ENCODE measurements around the gene NID1.
"Not testable (repeated sequence)": the region's sequence is repeated elsewhere in the genome, so short reads cannot be mapped to it uniquely, and the experiment has no call there.

The NID1 gene

GRCh38 chr1:236021424-236022135 lies 43.3 kb downstream of the NID1 start:
- peaks cover 0 to 2% of the 10 kb centered on the region in 2 donors for H3K4me1 Mint-ChIP-seq (ENCODE audit: low read depth in 2 of 2)
- no peak for DNase-seq
- H3K27ac Mint-ChIP-seq = no peak overlapping the region
- H3K9me3 Mint-ChIP-seq = no peaks in the 10 kb centered on the region
- no peak overlapping the region for H3K4me3 Mint-ChIP-seq
- H3K36me3 Mint-ChIP-seq (ENCODE audit: insufficient read depth) = no peaks in the 10 kb centered on the region
- peaks cover 6 to 15% of the 10 kb centered on the region in 2 donors for H3K27me3 Mint-ChIP-seq
- no peak for ATAC-seq (replicated peaks)

GRCh38 chr1:236020359-236021219 lies 44.3 kb downstream of the NID1 start:
- H3K27me3 Mint-ChIP-seq = peaks cover 6 to 15% of the 10 kb centered on the region in 2 donors
- ATAC-seq (replicated peaks) (no peak), DNase-seq (no peak)
- H3K36me3 Mint-ChIP-seq (ENCODE audit: insufficient read depth) = no peaks in the 10 kb centered on the region
- H3K9me3 Mint-ChIP-seq = no peaks in the 10 kb centered on the region
- no peaks in the 10 kb centered on the region for H3K4me1 Mint-ChIP-seq (ENCODE audit: low read depth in 2 of 2)
- H3K4me3 Mint-ChIP-seq = no peak overlapping the region
- no peak overlapping the region for H3K27ac Mint-ChIP-seq

- Mint-ChIP-seq H3K4me1 (ENCODE audit: low read depth in 2 of 2) (no peaks in the 10 kb centered on the region), H3K36me3 (ENCODE audit: insufficient read depth) (no peaks in the 10 kb centered on the region), H3K4me3 (no peak overlapping the region), H3K27me3 (peaks cover 6 to 15% of the 10 kb centered on the region in 2 donors), H3K9me3 (no peaks in the 10 kb centered on the region), H3K27ac (no peak overlapping the region)
- no peak for ATAC-seq (replicated peaks)
- DNase-seq = no peak
Observed at GRCh38 chr1:236018885-236019453, 45.9 kb downstream of the NID1 start.

GRCh38 chr1:236016782-236017400 lies 48.0 kb downstream of the NID1 start:
- H3K27ac Mint-ChIP-seq = no peak overlapping the region
- H3K36me3 Mint-ChIP-seq (ENCODE audit: insufficient read depth) = no peaks in the 10 kb centered on the region
- peaks cover 6 to 15% of the 10 kb centered on the region in 2 donors for H3K27me3 Mint-ChIP-seq
- H3K4me1 Mint-ChIP-seq (ENCODE audit: low read depth in 2 of 2) = no peaks in the 10 kb centered on the region
- ATAC-seq (replicated peaks) = no peak
- no peak overlapping the region for H3K4me3 Mint-ChIP-seq
- H3K9me3 Mint-ChIP-seq = no peaks in the 10 kb centered on the region
- DNase-seq = no peak

- H3K9me3 Mint-ChIP-seq = no peaks in the 10 kb centered on the region
- ATAC-seq (replicated peaks) (no peak), DNase-seq (no peak)
- H3K27ac Mint-ChIP-seq = no peak overlapping the region
- no peak overlapping the region for H3K4me3 Mint-ChIP-seq
- H3K4me1 Mint-ChIP-seq (ENCODE audit: low read depth in 2 of 2) = no peaks in the 10 kb centered on the region
- H3K27me3 Mint-ChIP-seq = peaks cover 6 to 11% of the 10 kb centered on the region in 2 donors
- H3K36me3 Mint-ChIP-seq (ENCODE audit: insufficient read depth) = no peaks in the 10 kb centered on the region
Observed at GRCh38 chr1:236016083-236016482, 48.8 kb downstream of the NID1 start.

GRCh38 chr1:236015539-236015938 lies 49.4 kb downstream of the NID1 start:
- Mint-ChIP-seq H3K27ac (no peak overlapping the region), H3K27me3 (peaks cover 5 to 6% of the 10 kb centered on the region in 2 donors), H3K4me1 (ENCODE audit: low read depth in 2 of 2) (no peaks in the 10 kb centered on the region), H3K4me3 (no peak overlapping the region), H3K36me3 (ENCODE audit: insufficient read depth) (no peaks in the 10 kb centered on the region), H3K9me3 (no peaks in the 10 kb centered on the region)
- ATAC-seq (replicated peaks) = no peak
- no peak for DNase-seq

GRCh38 chr1:236013330-236013729 lies 51.6 kb downstream of the NID1 start:
- H3K27me3 Mint-ChIP-seq = no peaks in the 10 kb centered on the region
- no peak overlapping the region for H3K27ac Mint-ChIP-seq
- H3K9me3 Mint-ChIP-seq = no peaks in the 10 kb centered on the region
- H3K4me1 Mint-ChIP-seq (ENCODE audit: low read depth in 2 of 2) = no peaks in the 10 kb centered on the region
- H3K36me3 Mint-ChIP-seq (ENCODE audit: insufficient read depth) = no peaks in the 10 kb centered on the region
- DNase-seq (no peak), ATAC-seq (replicated peaks) (no peak)
- no peak overlapping the region for H3K4me3 Mint-ChIP-seq

- no peaks in the 10 kb centered on the region for H3K4me1 Mint-ChIP-seq (ENCODE audit: low read depth in 2 of 2)
- no peaks in the 10 kb centered on the region for H3K27me3 Mint-ChIP-seq
- H3K36me3 Mint-ChIP-seq (ENCODE audit: insufficient read depth) = no peaks in the 10 kb centered on the region
- ATAC-seq (replicated peaks) (no peak), DNase-seq (no peak)
- H3K27ac Mint-ChIP-seq = no peak overlapping the region
- H3K9me3 Mint-ChIP-seq = no peaks in the 10 kb centered on the region
- no peak overlapping the region for H3K4me3 Mint-ChIP-seq
Observed at GRCh38 chr1:236011641-236012040, 53.2 kb downstream of the NID1 start.

- H3K4me3 Mint-ChIP-seq = no peak overlapping the region
- no peaks in the 10 kb centered on the region for H3K27me3 Mint-ChIP-seq
- DNase-seq (no peak), ATAC-seq (replicated peaks) (no peak)
- no peaks in the 10 kb centered on the region for H3K4me1 Mint-ChIP-seq (ENCODE audit: low read depth in 2 of 2)
- H3K27ac Mint-ChIP-seq = peak overlapping the region in 1 of 2 donors; percentile 20
- no peaks in the 10 kb centered on the region for H3K36me3 Mint-ChIP-seq (ENCODE audit: insufficient read depth)
- H3K9me3 Mint-ChIP-seq = no peaks in the 10 kb centered on the region
Observed at GRCh38 chr1:236010443-236010842, 54.4 kb downstream of the NID1 start.

- Mint-ChIP-seq H3K36me3 (ENCODE audit: insufficient read depth) (no peaks in the 10 kb centered on the region), H3K9me3 (no peaks in the 10 kb centered on the region), H3K27me3 (no peaks in the 10 kb centered on the region), H3K27ac (no peak overlapping the region), H3K4me3 (no peak overlapping the region), H3K4me1 (ENCODE audit: low read depth in 2 of 2) (no peaks in the 10 kb centered on the region)
- no peak for ATAC-seq (replicated peaks)
- DNase-seq = no peak
Observed at GRCh38 chr1:236009857-236010256, 55.0 kb downstream of the NID1 start.

GRCh38 chr1:236009191-236009590 lies 55.7 kb downstream of the NID1 start:
- peaks cover 0 to 2% of the 10 kb centered on the region in 2 donors for H3K4me1 Mint-ChIP-seq (ENCODE audit: low read depth in 2 of 2)
- DNase-seq = no peak
- no peaks in the 10 kb centered on the region for H3K9me3 Mint-ChIP-seq
- no peak overlapping the region for H3K4me3 Mint-ChIP-seq
- no peak overlapping the region for H3K27ac Mint-ChIP-seq
- H3K27me3 Mint-ChIP-seq = no peaks in the 10 kb centered on the region
- no peaks in the 10 kb centered on the region for H3K36me3 Mint-ChIP-seq (ENCODE audit: insufficient read depth)
- no peak for ATAC-seq (replicated peaks)

GRCh38 chr1:236007781-236008180 lies 57.1 kb downstream of the NID1 start:
- ATAC-seq (replicated peaks) (no peak), DNase-seq (no peak)
- H3K36me3 Mint-ChIP-seq (ENCODE audit: insufficient read depth) = no peaks in the 10 kb centered on the region
- H3K4me1 Mint-ChIP-seq (ENCODE audit: low read depth in 2 of 2) = peaks cover 4 to 9% of the 10 kb centered on the region in 2 donors
- H3K27ac Mint-ChIP-seq = peak overlapping the region in 1 of 2 donors; percentile 3
- H3K9me3 Mint-ChIP-seq = no peaks in the 10 kb centered on the region
- H3K4me3 Mint-ChIP-seq = no peak overlapping the region
- H3K27me3 Mint-ChIP-seq = no peaks in the 10 kb centered on the region

- ATAC-seq (replicated peaks); H3K27me3 Mint-ChIP-seq; DNase-seq; H3K4me3 Mint-ChIP-seq; H3K36me3 Mint-ChIP-seq (ENCODE audit: insufficient read depth); H3K9me3 Mint-ChIP-seq: not testable (repeated sequence)
- peaks cover 20 to 42% of the 10 kb centered on the region in 2 donors for H3K4me1 Mint-ChIP-seq (ENCODE audit: low read depth in 2 of 2)
- peak overlapping the region; percentile 36 to 95 for H3K27ac Mint-ChIP-seq
Observed at GRCh38 chr1:236003058-236003457, 61.8 kb downstream of the NID1 start.
